Trophoblast cell (in vitro differentiated cells and primary cell): ENCODE measurements around the gene NUP62.

Experiments used
- DNase-seq, 2 donors: peaks; one replicate each; pipeline ENCODE4 v3.0.0-alpha.2; 2016
- H2AFZ ChIP-seq: 2 replicates; pipeline ENCODE4 v1.6.1; 2013; ENCODE audit warnings: low read length, moderate library complexity, mild to moderate bottlenecking; ENCODE audit not compliant: insufficient read depth, poor library complexity
- H2AK5ac ChIP-seq: 2 replicates; pipeline ENCODE4 v1.6.1; 2013; ENCODE audit warnings: mild to moderate bottlenecking, low read length
- H2BK120ac ChIP-seq: 2 replicates; pipeline ENCODE4 v1.6.1; 2013; ENCODE audit warnings: low read length, mild to moderate bottlenecking, moderate library complexity; ENCODE audit not compliant: insufficient read depth, poor library complexity
- H2BK12ac ChIP-seq: 2 replicates; pipeline ENCODE4 v1.6.1; 2013; ENCODE audit warnings: mild to moderate bottlenecking, low read length, moderate library complexity
- H2BK5ac ChIP-seq: 2 replicates; pipeline ENCODE4 v1.6.1; 2013; ENCODE audit warnings: low read length, low read depth, moderate library complexity, mild to moderate bottlenecking; ENCODE audit not compliant: poor library complexity
- H3K14ac ChIP-seq: 2 replicates; pipeline ENCODE4 v1.6.1; 2013; ENCODE audit warnings: mild to moderate bottlenecking, low read length
- H3K18ac ChIP-seq: 2 replicates; pipeline ENCODE4 v1.6.1; 2013; ENCODE audit warnings: mild to moderate bottlenecking, low read length
- H3K23ac ChIP-seq: 2 replicates; pipeline ENCODE4 v1.6.1; 2013; ENCODE audit warnings: low read length
- H3K27ac ChIP-seq: 2 replicates; pipeline ENCODE4 v1.5.1; 2013; ENCODE audit warnings: low read depth, mild to moderate bottlenecking, inconsistent platforms, low read length, moderate library complexity
- H3K27me3 ChIP-seq: 2 replicates; pipeline ENCODE4 v1.6.1; 2013; ENCODE audit warnings: inconsistent platforms, mild to moderate bottlenecking, low read length, moderate library complexity; ENCODE audit not compliant: insufficient read depth
- H3K36me3 ChIP-seq, 2 experiments: 1 replicate in 1 of 2; 2 replicates in 1 of 2; pipeline ENCODE4 v1.6.1; 2013; ENCODE audit warnings: low read length in 2 of 2, mild to moderate bottlenecking in 2 of 2, moderate library complexity in 1 of 2; ENCODE audit not compliant: insufficient read depth in 2 of 2, control insufficient read depth in 1 of 2
- H3K4ac ChIP-seq: 2 replicates; pipeline ENCODE4 v1.6.1; 2013; ENCODE audit warnings: low read depth, mild to moderate bottlenecking, low read length, moderate library complexity
- H3K4me1 ChIP-seq, 2 experiments: 1 replicate in 1 of 2; 2 replicates in 1 of 2; pipeline ENCODE4 v1.6.1; 2013; ENCODE audit warnings: low read length in 2 of 2, mild to moderate bottlenecking in 2 of 2, moderate library complexity in 1 of 2; ENCODE audit not compliant: insufficient read depth in 2 of 2, control insufficient read depth in 1 of 2
- H3K4me2 ChIP-seq: 2 replicates; pipeline ENCODE4 v1.6.1; 2013; ENCODE audit warnings: inconsistent platforms, mild to moderate bottlenecking, low read length, moderate library complexity
- H3K4me3 ChIP-seq: 2 replicates; pipeline ENCODE4 v1.5.1; 2013; ENCODE audit warnings: mild to moderate bottlenecking, low read depth, low read length, inconsistent platforms
- H3K79me1 ChIP-seq: one replicate; pipeline ENCODE4 v1.6.1; 2013; ENCODE audit warnings: low read length
- H3K79me2 ChIP-seq: 2 replicates; pipeline ENCODE4 v1.6.1; 2013; ENCODE audit warnings: low read length, mild to moderate bottlenecking; ENCODE audit not compliant: control insufficient read depth, insufficient read depth, poor library complexity
- H3K9ac ChIP-seq: 2 replicates; pipeline ENCODE4 v1.6.1; 2013; ENCODE audit warnings: mild to moderate bottlenecking, low read length
- H3K9me3 ChIP-seq: 2 replicates; pipeline ENCODE4 v1.6.1; 2013; ENCODE audit warnings: low read depth, mild to moderate bottlenecking, control low read depth, inconsistent platforms, low read length; ENCODE audit not compliant: insufficient read depth
- H4K12ac ChIP-seq: 2 replicates; pipeline ENCODE4 v1.6.1; 2013; ENCODE audit warnings: low read depth, mild to moderate bottlenecking, low read length, moderate library complexity
- H4K8ac ChIP-seq: 2 replicates; pipeline ENCODE4 v1.6.1; 2013; ENCODE audit warnings: low read depth, mild to moderate bottlenecking, low read length, moderate library complexity
- H4K91ac ChIP-seq: one replicate; pipeline ENCODE4 v1.6.1; 2013; ENCODE audit warnings: low read depth, mild to moderate bottlenecking, low read length, moderate library complexity
- WGBS: extraction: QIAGEN DNeasy Blood & Tissue Kit; methylation state at CpG from one replicate; pipeline ENCODE4 v1.1.7; 2013; ENCODE audit warnings: missing lambda C conversion rate; ENCODE audit not compliant: insufficient read length, insufficient coverage; ENCODE audit errors: extremely low coverage; 5-methylcytosine and 5-hydroxymethylcytosine counted together

Gene NUP62

DNA sequence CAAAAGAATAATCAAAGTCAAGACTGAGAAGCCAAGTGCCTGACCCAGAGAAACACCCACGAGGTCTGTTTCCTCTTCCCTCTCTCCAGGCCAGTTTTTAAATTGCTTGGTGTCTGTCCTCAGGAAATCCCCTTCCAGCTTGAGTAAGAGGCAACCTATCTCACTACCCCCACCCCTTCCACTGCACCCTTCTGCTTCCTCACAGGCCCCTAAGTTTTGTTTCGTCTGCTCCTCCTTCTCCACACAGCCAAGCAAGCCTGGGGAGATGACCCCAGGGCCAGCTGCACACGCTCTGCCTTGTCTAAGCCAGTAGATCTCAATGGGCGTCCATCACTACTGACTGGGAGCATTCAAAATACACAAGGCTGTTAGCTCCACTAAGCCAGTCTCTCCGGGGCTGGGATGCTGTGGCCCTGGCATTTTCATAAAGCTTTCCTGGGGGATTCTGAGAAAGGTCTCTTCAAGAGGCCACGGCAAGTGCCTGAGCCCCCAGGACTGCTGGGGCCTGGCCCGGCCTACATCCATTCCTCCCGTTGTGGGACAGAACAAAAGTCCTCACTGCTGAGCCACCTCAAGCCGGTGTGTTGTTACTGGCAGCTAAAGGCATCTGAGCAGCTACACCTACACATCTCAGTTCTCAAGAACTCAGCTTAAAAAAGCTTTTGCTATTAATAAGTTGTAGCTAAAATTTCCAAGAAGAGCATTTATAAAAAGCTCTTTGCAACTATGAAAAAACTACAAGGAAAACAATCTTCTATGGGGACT lies 17.7 kb downstream of the NUP62 start:
- peaks cover 4% of the 10 kb centered on the region for H3K9me3 ChIP-seq
- no peak overlapping the region for H3K4me2 ChIP-seq
- no peak overlapping the region for H3K23ac ChIP-seq
- H2AFZ ChIP-seq = no peak overlapping the region
- H3K79me1 ChIP-seq = no peaks in the 10 kb centered on the region
- no peak overlapping the region for H3K9ac ChIP-seq
- H2AK5ac ChIP-seq = no peak overlapping the region
- no peak overlapping the region for H3K27ac ChIP-seq
- DNase-seq = peak in 1 of 2 donors; percentile 22
- no peaks in the 10 kb centered on the region for H3K79me2 ChIP-seq
- WGBS = no CpG with 5 or more reads among the region's 9 CpGs
- H2BK120ac ChIP-seq = no peak overlapping the region
- no peak overlapping the region for H3K14ac ChIP-seq
- H3K4me3 ChIP-seq = no peak overlapping the region
- H3K27me3 ChIP-seq = no peaks in the 10 kb centered on the region
- no peak overlapping the region for H4K8ac ChIP-seq
- H3K36me3 ChIP-seq = peaks cover 66 to 72% of the 10 kb centered on the region in 2 experiments
- no peak overlapping the region for H2BK12ac ChIP-seq
- H4K91ac ChIP-seq = no peak overlapping the region
- H3K4me1 ChIP-seq = no peaks in the 10 kb centered on the region
- H3K4ac ChIP-seq = no peak overlapping the region
- no peak overlapping the region for H3K18ac ChIP-seq
- no peak overlapping the region for H2BK5ac ChIP-seq
- no peak overlapping the region for H4K12ac ChIP-seq

DNA sequence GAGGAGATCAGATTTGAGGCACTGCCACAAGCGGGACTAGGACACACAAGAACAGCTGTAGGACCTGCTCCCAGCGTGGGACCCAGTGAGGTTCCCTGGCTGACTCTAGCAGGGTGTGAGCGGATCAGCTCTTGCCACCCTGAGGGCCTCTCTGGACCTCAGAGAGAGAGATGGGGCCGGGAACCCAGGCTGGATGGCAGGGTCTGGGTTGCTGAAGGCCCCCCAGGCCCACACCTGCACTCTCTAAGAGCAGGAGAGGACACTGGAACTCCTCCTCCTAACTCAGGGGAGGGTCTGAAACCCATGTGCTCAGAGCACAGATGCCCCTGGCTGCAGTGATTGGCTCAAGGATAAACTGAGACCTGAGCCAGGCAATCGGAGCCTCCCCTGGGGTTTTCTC lies 19.1 kb downstream of the NUP62 start:
- Histone ChIP-seq H4K91ac (no peak overlapping the region), H3K79me1 (no peaks in the 10 kb centered on the region), H2AFZ (no peak overlapping the region), H2AK5ac (no peak overlapping the region), H2BK12ac (no peak overlapping the region), H3K79me2 (no peaks in the 10 kb centered on the region), H3K4me2 (no peak overlapping the region), H3K36me3 (peaks cover 58 to 65% of the 10 kb centered on the region in 2 experiments), H3K4ac (no peak overlapping the region), H3K27me3 (no peaks in the 10 kb centered on the region), H2BK120ac (no peak overlapping the region), H3K9me3 (peaks cover 6% of the 10 kb centered on the region), H3K9ac (no peak overlapping the region), H4K8ac (no peak overlapping the region), H4K12ac (no peak overlapping the region), H2BK5ac (no peak overlapping the region), H3K4me3 (no peak overlapping the region), H3K14ac (no peak overlapping the region), H3K18ac (no peak overlapping the region), H3K23ac (no peak overlapping the region), H3K27ac (no peak overlapping the region), H3K4me1 (no peaks in the 10 kb centered on the region)
- WGBS = no CpG with 5 or more reads among the region's 5 CpGs
- DNase-seq = no peak

DNA sequence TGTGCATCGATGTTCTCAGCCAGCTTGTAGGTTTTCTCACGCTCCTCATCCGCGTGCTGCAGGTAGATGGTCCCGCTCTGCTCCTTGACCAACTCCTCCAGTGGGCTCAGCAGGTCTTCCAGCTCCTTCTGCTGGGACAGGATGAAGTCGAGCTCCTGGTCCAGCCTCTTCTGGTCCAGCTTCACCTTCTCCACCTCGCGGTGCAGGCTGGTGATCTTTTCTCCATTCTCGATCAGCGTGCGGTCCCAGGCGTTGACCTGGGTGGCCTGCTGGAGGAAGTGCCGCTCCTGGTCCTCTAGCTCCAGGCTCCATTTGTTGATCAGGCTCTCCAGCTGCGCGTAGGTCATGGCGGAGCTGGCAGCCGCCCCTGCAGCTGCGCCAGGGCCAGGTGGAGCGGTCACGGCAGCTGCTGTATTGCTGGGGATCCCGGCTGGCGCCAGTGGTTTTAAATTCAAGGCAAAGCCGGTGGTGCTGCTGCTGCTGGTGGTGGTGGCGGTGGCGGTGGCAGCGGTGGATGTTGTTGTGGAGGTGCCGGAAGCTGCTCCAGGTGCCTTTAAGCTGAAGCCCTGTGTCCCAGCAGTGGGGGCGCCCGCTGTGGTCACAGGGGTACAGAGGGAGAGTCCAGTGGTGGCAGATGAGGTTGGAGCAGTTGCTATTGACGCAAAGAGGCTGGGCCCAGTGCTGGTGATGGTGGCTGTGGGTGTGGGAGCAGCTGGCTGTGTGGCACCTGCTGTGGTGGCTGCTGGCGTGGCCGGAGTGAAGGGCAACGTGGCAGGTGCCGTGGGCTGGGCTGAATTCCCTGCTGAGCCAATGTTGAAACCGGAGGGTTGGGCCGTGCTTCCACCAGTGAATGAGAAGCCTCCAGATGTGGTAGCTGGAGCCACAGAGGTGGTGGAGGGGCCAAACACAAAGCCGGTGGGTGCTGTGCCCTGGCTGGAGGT lies 20.6 kb downstream of the NUP62 start:
- WGBS = no CpG with 5 or more reads among the region's 37 CpGs
- DNase-seq = no peak
- Histone ChIP-seq H4K8ac (no peak overlapping the region), H3K79me1 (no peaks in the 10 kb centered on the region), H3K18ac (no peak overlapping the region), H3K4me3 (no peak overlapping the region), H2BK120ac (no peak overlapping the region), H3K27ac (no peak overlapping the region), H2AK5ac (no peak overlapping the region), H2BK12ac (no peak overlapping the region), H3K27me3 (no peaks in the 10 kb centered on the region), H3K79me2 (no peaks in the 10 kb centered on the region), H4K12ac (no peak overlapping the region), H3K4ac (no peak overlapping the region), H3K9me3 (peaks cover 6% of the 10 kb centered on the region), H2AFZ (no peak overlapping the region), H3K4me2 (no peak overlapping the region), H3K4me1 (no peaks in the 10 kb centered on the region), H3K9ac (no peak overlapping the region), H4K91ac (no peak overlapping the region), H3K36me3 (peaks cover 51 to 55% of the 10 kb centered on the region in 2 experiments), H3K23ac (no peak overlapping the region), H2BK5ac (no peak overlapping the region), H3K14ac (no peak overlapping the region)

DNA sequence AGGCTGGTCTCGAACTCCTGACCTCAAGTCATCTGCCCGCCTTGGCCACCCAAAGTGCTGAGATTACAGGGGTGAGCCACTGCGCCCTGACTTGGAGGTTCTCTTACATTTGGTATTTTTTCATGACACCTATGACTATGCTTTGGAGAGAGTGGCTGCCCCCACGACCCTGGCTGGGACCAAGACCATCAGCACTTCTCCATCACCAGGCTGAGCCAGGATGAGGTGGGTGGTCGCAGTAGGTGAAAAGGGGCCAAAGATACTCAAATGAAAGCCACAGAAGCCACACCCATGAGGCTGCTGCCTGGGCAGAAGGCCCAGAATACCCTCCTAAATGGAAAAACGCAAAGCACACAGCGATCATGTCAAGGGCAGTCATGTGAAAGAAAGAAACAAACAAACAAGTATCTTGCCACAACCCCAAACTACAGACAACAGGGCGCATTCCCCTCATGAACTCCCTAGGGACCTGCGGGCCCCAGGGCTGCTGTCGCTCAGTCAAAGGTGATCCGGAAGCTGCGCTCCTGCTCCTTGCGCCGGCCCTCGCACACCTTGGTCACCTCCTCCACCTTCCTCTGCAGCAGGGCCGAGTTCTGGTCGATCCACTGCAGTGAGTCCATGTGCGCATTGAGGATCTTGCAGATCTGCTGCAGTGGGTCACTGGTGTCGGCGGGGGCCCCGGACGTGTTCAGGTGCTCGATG lies 21.4 kb downstream of the NUP62 start:
- Histone ChIP-seq H3K4me3 (no peak overlapping the region), H4K8ac (no peak overlapping the region), H4K12ac (no peak overlapping the region), H4K91ac (no peak overlapping the region), H3K4me1 (no peaks in the 10 kb centered on the region), H2AFZ (no peak overlapping the region), H3K9ac (no peak overlapping the region), H3K23ac (no peak overlapping the region), H3K27ac (no peak overlapping the region), H3K36me3 (peaks cover 43 to 48% of the 10 kb centered on the region in 2 experiments), H3K9me3 (peaks cover 6% of the 10 kb centered on the region), H3K14ac (no peak overlapping the region), H3K27me3 (no peaks in the 10 kb centered on the region), H3K79me1 (no peaks in the 10 kb centered on the region), H3K79me2 (no peaks in the 10 kb centered on the region), H2BK5ac (no peak overlapping the region), H2AK5ac (no peak overlapping the region), H3K4ac (no peak overlapping the region), H3K18ac (no peak overlapping the region), H2BK12ac (no peak overlapping the region), H3K4me2 (no peak overlapping the region), H2BK120ac (no peak overlapping the region)
- WGBS = no CpG with 5 or more reads among the region's 23 CpGs
- DNase-seq = no peak
